ENCODE data around the gene MTG2. TPM values are rescaled to one million over a fixed set of nuclear protein-coding genes. Genes with fewer than 3 reads are reported as not detected.

Gene MTG2
- total RNA-seq, 1 experiment from 2014 or later, result 33.9 TPM

DNA sequence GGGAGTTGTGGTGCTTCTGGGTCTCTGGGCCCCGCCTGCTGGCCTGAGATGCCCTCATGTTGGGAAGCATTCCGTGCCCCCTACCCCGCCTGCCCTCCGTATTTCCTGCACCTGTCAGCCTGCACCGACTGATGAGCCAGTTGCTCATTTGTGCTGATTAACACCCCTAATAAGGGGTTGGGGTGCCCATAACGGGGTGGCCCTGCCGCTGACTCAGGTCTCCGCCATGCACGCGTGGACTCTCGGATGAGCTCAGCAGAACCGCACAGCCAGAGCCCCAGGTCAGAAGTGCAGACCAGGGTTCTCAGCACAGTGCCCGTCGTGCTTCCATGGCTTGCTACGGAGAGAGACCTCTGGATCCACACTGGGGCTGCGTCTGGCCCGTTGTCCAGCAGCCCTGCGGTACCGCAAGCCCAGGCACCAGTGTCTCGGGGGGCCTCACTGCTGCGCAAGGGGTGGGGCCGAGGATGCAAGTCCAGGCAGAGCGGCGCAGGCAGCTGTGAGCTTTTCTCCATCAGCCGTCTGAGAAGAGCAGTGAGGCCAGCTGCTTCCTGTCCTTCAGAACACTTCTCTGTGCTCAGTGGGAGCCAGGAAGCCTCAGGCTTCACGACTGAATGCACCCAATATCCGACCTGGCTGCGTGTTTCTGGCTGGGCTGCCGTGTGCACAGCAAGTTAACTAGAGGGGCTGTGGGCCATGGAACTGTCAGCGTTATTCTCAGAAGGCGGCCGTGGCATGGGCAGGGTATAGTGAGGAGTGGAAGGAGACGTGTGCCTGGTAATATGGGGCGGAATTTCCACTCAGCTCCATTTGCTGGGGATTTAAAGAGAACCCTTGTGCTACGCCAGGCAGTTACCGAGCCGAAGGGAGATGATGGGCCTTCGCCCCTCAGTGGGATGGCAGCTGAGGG is 18.6 kb downstream of the MTG2 start:
- TF ChIP-seq EZH2 (IDR thresholded peaks at IDR 0.05; ENCODE audit: low read length, unreplicated experiment) (no peak), EZH2phosphoT487 (IDR thresholded peaks at IDR 0.05; ENCODE audit: borderline replicate concordance, low read length) (no peak)
- TF ChIP-seq, protein P1, sequence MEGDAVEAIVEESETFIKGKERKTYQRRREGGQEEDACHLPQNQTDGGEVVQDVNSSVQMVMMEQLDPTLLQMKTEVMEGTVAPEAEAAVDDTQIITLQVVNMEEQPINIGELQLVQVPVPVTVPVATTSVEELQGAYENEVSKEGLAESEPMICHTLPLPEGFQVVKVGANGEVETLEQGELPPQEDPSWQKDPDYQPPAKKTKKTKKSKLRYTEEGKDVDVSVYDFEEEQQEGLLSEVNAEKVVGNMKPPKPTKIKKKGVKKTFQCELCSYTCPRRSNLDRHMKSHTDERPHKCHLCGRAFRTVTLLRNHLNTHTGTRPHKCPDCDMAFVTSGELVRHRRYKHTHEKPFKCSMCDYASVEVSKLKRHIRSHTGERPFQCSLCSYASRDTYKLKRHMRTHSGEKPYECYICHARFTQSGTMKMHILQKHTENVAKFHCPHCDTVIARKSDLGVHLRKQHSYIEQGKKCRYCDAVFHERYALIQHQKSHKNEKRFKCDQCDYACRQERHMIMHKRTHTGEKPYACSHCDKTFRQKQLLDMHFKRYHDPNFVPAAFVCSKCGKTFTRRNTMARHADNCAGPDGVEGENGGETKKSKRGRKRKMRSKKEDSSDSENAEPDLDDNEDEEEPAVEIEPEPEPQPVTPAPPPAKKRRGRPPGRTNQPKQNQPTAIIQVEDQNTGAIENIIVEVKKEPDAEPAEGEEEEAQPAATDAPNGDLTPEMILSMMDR (conservative IDR thresholded peaks at IDR 0.05; ENCODE audit: low read depth, low read length), result no peak
- H3K9ac ChIP-seq (ENCODE audit: low read length), result no peak overlapping the region
- intact Hi-C loops (cut with micrococcal nuclease), result no loop called here
- H3K79me2 ChIP-seq (ENCODE audit: low read length), result no peaks in the 10 kb centered on the region
- H4K20me1 ChIP-seq (ENCODE audit: low read length), result no peaks in the 10 kb centered on the region
- DNase-seq (no peak), ATAC-seq (no peak)
- H3K27ac ChIP-seq (ENCODE audit: low read length), result no peak overlapping the region
- peaks cover 36% of the 10 kb centered on the region for H3K36me3 ChIP-seq (ENCODE audit: low read depth, low read length)
- ChIA-PET CTCF (no interaction called here), POLR2A (ENCODE audit: unreplicated experiment) (no interaction called here)
- no peak overlapping the region for H3K4me2 ChIP-seq (ENCODE audit: low read length)
- no peaks in the 10 kb centered on the region for H3K27me3 ChIP-seq (ENCODE audit: low read length)
- H3K4me3 ChIP-seq (ENCODE audit: low read length), result no peak overlapping the region
- no TSS peak for BruUV-seq (replicated peaks)
- H3K9me3 ChIP-seq (ENCODE audit: low read length), result no peaks in the 10 kb centered on the region
- H3F3A ChIP-seq (ENCODE audit: low read length, unreplicated experiment), result no peaks in the 10 kb centered on the region
- no peaks in the 10 kb centered on the region for H3K9me2 ChIP-seq (replicated peaks; ENCODE audit: low read length)
- H3K4me1 ChIP-seq (ENCODE audit: insufficient read depth, low read length), result peaks cover 18% of the 10 kb centered on the region
- no peak overlapping the region for H2AFZ ChIP-seq (ENCODE audit: low read length)

DNA sequence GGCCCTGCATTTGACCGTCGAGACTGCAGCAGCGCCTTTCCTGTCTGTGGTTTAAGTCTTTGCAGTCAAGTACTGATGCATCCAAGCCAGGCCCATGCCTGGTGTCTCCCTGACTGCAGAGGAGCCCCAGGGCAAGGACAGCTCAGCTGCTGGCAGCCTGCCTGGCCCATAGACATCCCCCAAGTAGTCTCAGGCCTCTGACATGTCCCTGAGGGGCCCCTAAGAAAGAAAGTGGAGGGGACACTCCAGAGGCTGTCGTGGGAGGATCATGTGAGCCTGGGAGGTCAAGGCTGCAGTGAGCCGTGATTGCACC is 19.2 kb downstream of the MTG2 start:
- peak; percentile 27; the same call in 1 of the 2 replicates for ATAC-seq
- no peak overlapping the region for H3K9ac ChIP-seq (ENCODE audit: low read length)
- CTCF ChIA-PET, result no interaction called here
- no peaks in the 10 kb centered on the region for H3K9me2 ChIP-seq (replicated peaks; ENCODE audit: low read length)
- no peaks in the 10 kb centered on the region for H3K9me3 ChIP-seq (ENCODE audit: low read length)
- H3K36me3 ChIP-seq (ENCODE audit: low read depth, low read length), result peaks cover 36% of the 10 kb centered on the region
- POLR2A ChIA-PET (ENCODE audit: unreplicated experiment), result no interaction called here
- H3K79me2 ChIP-seq (ENCODE audit: low read length), result no peaks in the 10 kb centered on the region
- H3K27me3 ChIP-seq (ENCODE audit: low read length), result no peaks in the 10 kb centered on the region
- no peaks in the 10 kb centered on the region for H4K20me1 ChIP-seq (ENCODE audit: low read length)
- peak; percentile 37 for DNase-seq
- H3K4me1 ChIP-seq (ENCODE audit: insufficient read depth, low read length), result peaks cover 18% of the 10 kb centered on the region
- H3K4me3 ChIP-seq (ENCODE audit: low read length), result no peak overlapping the region
- no TSS peak for BruUV-seq (replicated peaks)
- no peaks in the 10 kb centered on the region for H3F3A ChIP-seq (ENCODE audit: low read length, unreplicated experiment)
- TF ChIP-seq, protein P1 (conservative IDR thresholded peaks at IDR 0.05; ENCODE audit: low read depth, low read length), result no peak
- TF ChIP-seq EZH2 (IDR thresholded peaks at IDR 0.05; ENCODE audit: low read length, unreplicated experiment) (no peak), EZH2phosphoT487 (IDR thresholded peaks at IDR 0.05; ENCODE audit: borderline replicate concordance, low read length) (no peak)
- no peak overlapping the region for H3K27ac ChIP-seq (ENCODE audit: low read length)
- intact Hi-C loops (cut with micrococcal nuclease), result no loop called here
- no peak overlapping the region for H3K4me2 ChIP-seq (ENCODE audit: low read length)
- no peak overlapping the region for H2AFZ ChIP-seq (ENCODE audit: low read length)

Data from PC-3 (cell line).